ENCODE measurements around the gene TRAPPC1.
A peak's percentile ranks its signal among the peaks of the same experiment; 100 is the strongest.

- TF ChIP-seq POLR2A (IDR thresholded peaks at IDR 0.05) (peak; percentile 62 to 67), CTCF (IDR thresholded peaks at IDR 0.05) (peak in 1 of 4 experiments; percentile 13)
Observed at GRCh38 chr17:7922845-7923628, 8.7 kb downstream of the TRAPPC1 start.
